IMR-90 (cell line): Measurements from ENCODE around the gene ITGAE. TPM values are rescaled to one million over a fixed set of nuclear protein-coding genes. Genes with fewer than 3 reads are reported as not detected.
A peak's percentile ranks its signal among the peaks of the same experiment; 100 is the strongest.

Source experiments
- ATAC-seq: fragments of 200-7000 bp; cut with Tn5 transposase; 2 replicates; pipeline ENCODE4 v1.9.1; 2020; ENCODE audit warnings: low read depth, mild to moderate bottlenecking, moderate library complexity
- BruUV-seq: library from RNA; stranded (reverse); fragments of 400-500 nt; replicated peaks from 2 replicates; lab custom pipeline; 2021; lab: Mats Ljungman, UMichigan
- CTCF ChIA-PET: fragments of 300-600 bp; formaldehyde crosslinking; extraction: SDS; loops from one replicate; lab custom pipeline; 2021; ENCODE audit warnings: antibody characterized with exemption; lab: Yijun Ruan, JAX
- POLR2A ChIA-PET: fragments of 300-600 bp; sonication (Branson Sonifier 250); formaldehyde crosslinking; loops from one replicate; lab custom pipeline; 2022; ENCODE audit warnings: antibody characterized with exemption; ENCODE audit not compliant: unreplicated experiment; lab: Charles Lee
- DNase-seq: peaks from one replicate; pipeline ENCODE4 v3.0.0; 2013
- H2AFZ ChIP-seq: replicated peaks from 2 replicates; pipeline ENCODE3; 2013; ENCODE audit warnings: low read length, mild to moderate bottlenecking; ENCODE audit not compliant: poor library complexity
- H2AK5ac ChIP-seq: 2 replicates; pipeline ENCODE4 v1.6.1; 2013; ENCODE audit warnings: low read depth, low read length, inconsistent platforms
- H2AK9ac ChIP-seq: replicated peaks from 2 replicates; pipeline ENCODE3; 2013; ENCODE audit warnings: mild to moderate bottlenecking, low read depth, low read length, moderate library complexity; ENCODE audit not compliant: poor library complexity
- H2BK120ac ChIP-seq: 2 replicates; pipeline ENCODE4 v1.6.1; 2013; ENCODE audit warnings: low read depth, low read length, inconsistent platforms
- H2BK15ac ChIP-seq: 3 replicates; pipeline ENCODE4 v1.6.1; 2013; ENCODE audit warnings: low read depth, low read length, inconsistent platforms
- H2BK20ac ChIP-seq: 2 replicates; pipeline ENCODE4 v1.6.1; 2013; ENCODE audit warnings: low read depth, mild to moderate bottlenecking, inconsistent platforms, low read length, moderate library complexity
- H2BK5ac ChIP-seq: 2 replicates; pipeline ENCODE4 v1.6.1; 2013; ENCODE audit warnings: mild to moderate bottlenecking, low read depth, low read length, inconsistent platforms; ENCODE audit not compliant: poor library complexity, severe bottlenecking
- H3K14ac ChIP-seq: replicated peaks from 2 replicates; pipeline ENCODE4 v1.6.1; 2013; ENCODE audit warnings: low read depth, low read length, inconsistent platforms
- H3K18ac ChIP-seq: 2 replicates; pipeline ENCODE4 v1.6.1; 2013; ENCODE audit warnings: low read depth, low read length, control low read depth
- H3K23ac ChIP-seq: 2 replicates; pipeline ENCODE4 v1.6.1; 2013; ENCODE audit warnings: low read depth, low read length, inconsistent platforms
- H3K27ac ChIP-seq: 2 replicates; pipeline ENCODE4 v1.5.1; 2013; ENCODE audit warnings: mild to moderate bottlenecking, control low read depth, low read length; ENCODE audit not compliant: insufficient read depth
- H3K27me3 ChIP-seq: 2 replicates; pipeline ENCODE4 v1.6.1; 2013; ENCODE audit warnings: low read length; ENCODE audit not compliant: control insufficient read depth, insufficient read depth
- H3K36me3 ChIP-seq: 2 replicates; pipeline ENCODE4 v1.6.1; 2013; ENCODE audit warnings: low read length, mixed read lengths; ENCODE audit not compliant: control insufficient read depth, insufficient read depth
- H3K4ac ChIP-seq: 2 replicates; pipeline ENCODE4 v1.6.1; 2013; ENCODE audit warnings: low read depth, low read length, inconsistent platforms
- H3K4me1 ChIP-seq: 2 replicates; pipeline ENCODE4 v1.6.1; 2013; ENCODE audit warnings: low read length, mixed read lengths; ENCODE audit not compliant: control insufficient read depth, insufficient read depth
- H3K4me2 ChIP-seq: 2 replicates; pipeline ENCODE4 v1.6.1; 2013; ENCODE audit warnings: low read depth, mild to moderate bottlenecking, control low read depth, low read length, moderate library complexity
- H3K4me3 ChIP-seq: 2 replicates; pipeline ENCODE4 v1.5.1; 2013; ENCODE audit warnings: low read depth, mild to moderate bottlenecking, control low read depth, low read length, moderate library complexity; ENCODE audit not compliant: insufficient read depth
- H3K56ac ChIP-seq: 2 replicates; pipeline ENCODE4 v1.6.1; 2013; ENCODE audit warnings: low read length, inconsistent platforms; ENCODE audit not compliant: insufficient read depth; ENCODE audit errors: extremely low read depth
- H3K79me1 ChIP-seq, 2 experiments: 2 replicates each; pipeline ENCODE4 v1.6.1; 2013; ENCODE audit warnings: low read length in 2 of 2, inconsistent platforms in 1 of 2, low read depth in 1 of 2
- H3K9ac ChIP-seq: 2 replicates; pipeline ENCODE4 v1.6.1; 2013; ENCODE audit warnings: low read depth, low read length, control low read depth
- H3K9me1 ChIP-seq: 2 replicates; pipeline ENCODE4 v1.6.1; 2013; ENCODE audit warnings: low read length, inconsistent platforms; ENCODE audit not compliant: insufficient read depth
- H3K9me3 ChIP-seq: 2 replicates; pipeline ENCODE4 v1.6.1; 2013; ENCODE audit warnings: low read length; ENCODE audit not compliant: control insufficient read depth, insufficient read depth
- H4K20me1 ChIP-seq: 2 replicates; pipeline ENCODE4 v1.6.1; 2013; ENCODE audit warnings: low read length, inconsistent platforms; ENCODE audit not compliant: insufficient read depth
- H4K5ac ChIP-seq: 2 replicates; pipeline ENCODE4 v1.6.1; 2013; ENCODE audit warnings: mild to moderate bottlenecking, low read depth, low read length, control low read depth
- H4K8ac ChIP-seq, 2 experiments: 2 replicates each; pipeline ENCODE4 v1.6.1; 2013; ENCODE audit warnings: low read depth in 2 of 2, low read length in 2 of 2, control low read depth in 1 of 2, inconsistent platforms in 1 of 2
- H4K91ac ChIP-seq: 2 replicates; pipeline ENCODE4 v1.6.1; 2013; ENCODE audit warnings: low read depth, low read length, inconsistent platforms; ENCODE audit not compliant: insufficient read depth
- BHLHE40 ChIP-seq: fragments of 150-350 bp; IDR thresholded peaks from 2 replicates; pipeline ENCODE4 v1.6.1; 2016; ENCODE audit warnings: mild to moderate bottlenecking, low read depth, low read length
- CEBPB ChIP-seq: IDR thresholded peaks from 2 replicates; pipeline ENCODE4 v1.6.1; 2012; ENCODE audit warnings: low read depth, low read length, improper control_type of control experiment
- CHD1 ChIP-seq: IDR thresholded peaks from 2 replicates; pipeline ENCODE4 v1.6.1; 2012; ENCODE audit warnings: low read depth, low read length, improper control_type of control experiment
- CTCF ChIP-seq: conservative IDR thresholded peaks from 2 replicates; pipeline ENCODE4 v1.5.1; 2012; ENCODE audit warnings: mild to moderate bottlenecking, low read depth, low read length, improper control_type of control experiment
- ELK1 ChIP-seq: fragments of 150-350 bp; IDR thresholded peaks from 2 replicates; pipeline ENCODE4 v1.6.1; 2016; ENCODE audit warnings: low read depth, mild to moderate bottlenecking, low read length, moderate library complexity, borderline replicate concordance
- FOS ChIP-seq: fragments of 150-350 bp; IDR thresholded peaks from 2 replicates; pipeline ENCODE4 v1.6.1; 2016; ENCODE audit warnings: low read depth, low read length
- MAFK ChIP-seq: IDR thresholded peaks from 2 replicates; pipeline ENCODE4 v1.6.1; 2012; ENCODE audit warnings: low read depth, low read length, improper control_type of control experiment
- MAZ ChIP-seq: IDR thresholded peaks from 2 replicates; pipeline ENCODE4 v1.6.1; 2012; ENCODE audit warnings: low read depth, mild to moderate bottlenecking, low read length, improper control_type of control experiment, moderate library complexity, borderline replicate concordance
- MXI1 ChIP-seq: IDR thresholded peaks from 2 replicates; pipeline ENCODE4 v1.6.1; 2012; ENCODE audit warnings: low read depth, mild to moderate bottlenecking, low read length, moderate library complexity, borderline replicate concordance
- NFE2L2 ChIP-seq: fragments of 150-350 bp; IDR thresholded peaks from 2 replicates; pipeline ENCODE4 v1.6.1; 2016; ENCODE audit warnings: low read depth, mild to moderate bottlenecking, low read length
- POLR2A ChIP-seq: IDR thresholded peaks from 2 replicates; pipeline ENCODE4 v1.6.1; 2012; ENCODE audit warnings: mild to moderate bottlenecking, low read depth, low read length
- RAD21 ChIP-seq: IDR thresholded peaks from 2 replicates; pipeline ENCODE4 v1.6.1; 2012; ENCODE audit warnings: low read length, improper control_type of control experiment
- RCOR1 ChIP-seq: IDR thresholded peaks from 2 replicates; pipeline ENCODE4 v1.6.1; 2012; ENCODE audit warnings: mild to moderate bottlenecking, low read length, improper control_type of control experiment; ENCODE audit not compliant: insufficient replicate concordance
- RFX5 ChIP-seq: IDR thresholded peaks from 2 replicates; pipeline ENCODE4 v1.8.0; 2012; ENCODE audit warnings: low read depth, mild to moderate bottlenecking, low read length, moderate library complexity
- SMC3 ChIP-seq: fragments of 150-350 bp; IDR thresholded peaks from 2 replicates; pipeline ENCODE4 v1.6.1; 2016; ENCODE audit warnings: low read depth, mild to moderate bottlenecking, antibody characterized with exemption, low read length, moderate library complexity
- USF2 ChIP-seq: fragments of 150-350 bp; IDR thresholded peaks from 2 replicates; pipeline ENCODE4 v1.6.1; 2017; ENCODE audit warnings: mild to moderate bottlenecking, antibody characterized with exemption, low read length, low read depth
- WGBS, 2 experiments: methylation state at CpG; one replicate each; pipeline versions ENCODE4 v1.1.5 to v1.1.7; 2013; ENCODE audit warnings: missing lambda C conversion rate in 2 of 2; ENCODE audit not compliant: insufficient read length in 1 of 2; ENCODE audit errors: extremely low coverage in 2 of 2; 5-methylcytosine and 5-hydroxymethylcytosine counted together
- dilution Hi-C: fragments of 300-500 bp; cut with HindIII; formaldehyde crosslinking; loops from one replicate; pipeline ENCODE4 v1.14.3; 2018; ENCODE audit warnings: low sequenced_read_pairs; ENCODE audit not compliant: unreplicated experiment
- in situ Hi-C: fragments of 300-500 bp; cut with MboI; formaldehyde crosslinking; loops from 3 replicates; pipeline ENCODE4 v1.14.3; 2019; ENCODE audit warnings: low sequenced_read_pairs, inconsistent platforms, mixed read lengths
- intact Hi-C: fragments of 100-400 bp; cut with micrococcal nuclease; formaldehyde crosslinking; loops from 2 replicates; pipeline ENCODE4 v1.10.0; 2022
- polyA plus RNA-seq, 3 experiments: library from polyadenylated mRNA; depleted of rRNA; stranded (reverse); fragments of >200 nt; gene quantifications; 2 replicates each; pipeline ENCODE4 v1.2.3, GENCODE V29; 2012; ENCODE audit warnings: low replicate concordance in 1 of 3
- total RNA-seq: library from RNA; depleted of rRNA; stranded (reverse); fragments of >200 nt; gene quantifications from 2 replicates; pipeline ENCODE4 v1.2.3, GENCODE V29; 2012

Gene ITGAE
- total and polyA plus RNA-seq, 2 of the 4 experiments (the other 2 are of a cell fraction): 54.1 to 60.8 TPM

- Histone ChIP-seq H3K36me3 (no peaks in the 10 kb centered on the region), H2AK5ac (no peak overlapping the region), H3K9ac (no peak overlapping the region), H4K5ac (no peak overlapping the region), H3K4me2 (no peak overlapping the region), H3K27ac (no peak overlapping the region), H3K9me3 (no peaks in the 10 kb centered on the region), H3K56ac (no peak overlapping the region), H3K14ac (no peak overlapping the region), H2BK120ac (no peak overlapping the region), H4K20me1 (no peaks in the 10 kb centered on the region), H3K4ac (no peak overlapping the region), H3K18ac (no peak overlapping the region), H2BK15ac (no peak overlapping the region), H2AK9ac (no peak overlapping the region), H3K9me1 (no peaks in the 10 kb centered on the region; the same call in 1 of the 2 replicates), H4K8ac (no peak overlapping the region), H2BK5ac (no peak overlapping the region), H3K4me1 (no peaks in the 10 kb centered on the region), H3K4me3 (no peak overlapping the region), H4K91ac (no peak overlapping the region), H3K27me3 (peaks cover 20% of the 10 kb centered on the region), H3K79me1 (no peaks in the 10 kb centered on the region), H2BK20ac (no peak overlapping the region), H3K23ac (no peak overlapping the region), H2AFZ (no peak overlapping the region)
- DNase-seq (peak; percentile 62), ATAC-seq (no peak)
- WGBS, 2 experiments: no CpG with 5 or more reads among the region's 3 CpGs
- intact Hi-C loops (no loop called here), dilution Hi-C loops (no loop called here), in situ Hi-C loops (loop anchor here (25.0 kb wide), 1 partner anchor 268 kb away; no protein-coding TSS in a partner anchor)
- ChIA-PET CTCF (no interaction called here), POLR2A (interaction anchor here (0.6 kb wide), 1 partner anchor 37 kb away, joined by 3 read pairs; no protein-coding TSS in a partner anchor)
- BruUV-seq: no TSS peak
- TF ChIP-seq RAD21: no peak
- TF ChIP-seq BHLHE40: no peak
- no peak for TF ChIP-seq CTCF
- no peak for TF ChIP-seq POLR2A
- TF ChIP-seq FOS: peak; percentile 3; the same call in 1 of the 2 replicates
- no peak for TF ChIP-seq RFX5
- TF ChIP-seq NFE2L2: no peak
- TF ChIP-seq MAFK: no peak
- TF ChIP-seq CEBPB: peak; percentile 11; the same call in 1 of the 2 replicates
- TF ChIP-seq USF2: no peak
- TF ChIP-seq MXI1: no peak
- TF ChIP-seq RCOR1: no peak
- no peak for TF ChIP-seq SMC3
- no peak for TF ChIP-seq MAZ
- TF ChIP-seq ELK1: no peak
- no peak for TF ChIP-seq CHD1
Observed at GRCh38 chr17:3744014-3744413, 57.0 kb downstream of the ITGAE start.
